K562 (cell line): ENCODE results near the gene FBXO44. TPM values are rescaled to one million over a fixed set of nuclear protein-coding genes. Genes with fewer than 3 reads are reported as not detected.
A peak's percentile ranks its signal among the peaks of the same experiment; 100 is the strongest.

Experiments
- BRCA1 ChIP-seq, 2 experiments: fragments of 450-650 bp in 1 of 2; sonication (generic) in 1 of 2; formaldehyde crosslinking in 1 of 2; IDR thresholded peaks; 2 replicates each; pipeline versions ENCODE4 v1.5.0 to v1.6.1; 2017 to 2020; ENCODE audit warnings: mild to moderate bottlenecking in 1 of 2, missing genetic modification reagents in 1 of 2
- FOXK2 ChIP-seq, 2 experiments: fragments of 450-650 bp; IDR thresholded peaks in 1 of 2; conservative IDR thresholded peaks in 1 of 2; 2 replicates each; pipeline ENCODE4 v1.6.1; 2016; ENCODE audit warnings: low read depth in 2 of 2, mild to moderate bottlenecking in 1 of 2
- KAT8 ChIP-seq: fragments of 450-650 bp; IDR thresholded peaks from 2 replicates; pipeline ENCODE4 v1.6.1; 2016; ENCODE audit warnings: low read depth, mild to moderate bottlenecking
- KDM4B ChIP-seq, 2 experiments: fragments of 450-650 bp in 1 of 2; sonication (generic) in 1 of 2; IDR thresholded peaks; 2 replicates each; pipeline ENCODE4 v1.6.1; 2016 to 2017; ENCODE audit warnings: borderline replicate concordance in 2 of 2, antibody characterized with exemption in 1 of 2, low read depth in 1 of 2, mild to moderate bottlenecking in 1 of 2
- MXI1 ChIP-seq: IDR thresholded peaks from 2 replicates; pipeline ENCODE4 v1.6.1; 2011; ENCODE audit warnings: low read depth, mild to moderate bottlenecking, improper control_type of control experiment, low read length
- MYC ChIP-seq, 2 experiments: fragments of 250-450 bp in 1 of 2; sonication (Bioruptor Pico) in 1 of 2; IDR thresholded peaks; 2 replicates each; pipeline versions ENCODE4 v1.5.1 to v1.6.1; 2012 to 2021; ENCODE audit warnings: low read depth in 2 of 2, borderline replicate concordance in 1 of 2, improper control_type of control experiment in 1 of 2, low read length in 1 of 2, mild to moderate bottlenecking in 1 of 2, moderate library complexity in 1 of 2
- NFYB ChIP-seq: IDR thresholded peaks from 2 replicates; pipeline ENCODE4 v1.6.1; 2011; ENCODE audit warnings: mild to moderate bottlenecking, moderate library complexity; ENCODE audit not compliant: insufficient read length; ENCODE audit errors: extremely low read depth
- NR3C1 ChIP-seq: sonication (generic); formaldehyde crosslinking; IDR thresholded peaks from 2 replicates; pipeline ENCODE4 v1.8.1; 2022; ENCODE audit warnings: missing genetic modification reagents
- SP1 ChIP-seq: sonication (generic); formaldehyde crosslinking; IDR thresholded peaks from 2 replicates; pipeline ENCODE4 v1.8.1; 2022; ENCODE audit warnings: mild to moderate bottlenecking, missing genetic modification reagents
- TOE1 ChIP-seq, 2 experiments: fragments of 450-650 bp in 1 of 2; sonication (generic) in 1 of 2; formaldehyde crosslinking in 1 of 2; IDR thresholded peaks; 2 replicates each; pipeline versions ENCODE4 v1.7.1 to v1.8.0; 2016 to 2022; ENCODE audit warnings: borderline replicate concordance in 2 of 2, mild to moderate bottlenecking in 2 of 2, antibody characterized with exemption in 1 of 2, inconsistent platforms in 1 of 2, low read depth in 1 of 2, missing genetic modification reagents in 1 of 2, moderate library complexity in 1 of 2
- ZNF551 ChIP-seq: fragments of 250-450 bp; sonication (Bioruptor Pico); IDR thresholded peaks from 2 replicates; pipeline ENCODE4 v1.5.0; 2021; ENCODE audit warnings: mild to moderate bottlenecking, moderate library complexity
- polyA plus RNA-seq, 8 experiments: library from polyadenylated mRNA; depleted of rRNA in 4 of 8; stranded (reverse) in 5 of 8; unstranded in 3 of 8; fragments of >200 nt; fragmentation: Nextera tagmentation in 2 of 8; fragmentation: Illumina TruSeq in 1 of 8; extraction: Ambion mirVana in 2 of 8; extraction: Trizol in 1 of 8; gene quantifications; 2 replicates each; pipeline versions ENCODE4 v1.2.1 to v1.2.3, GENCODE V29; 2011 to 2014; ENCODE audit warnings: inconsistent platforms in 1 of 8, missing spikeins in 1 of 8
- total RNA-seq, 7 experiments: library from RNA; depleted of rRNA in 6 of 7; stranded (reverse); fragments of >200 nt in 6 of 7; fragmentation: Illumina TruSeq in 2 of 7; extraction: Trizol in 2 of 7; gene quantifications; 2 replicates each; pipeline versions ENCODE4 v1.2.1 to v1.2.3, GENCODE V29; 2011 to 2021; ENCODE audit warnings: low replicate concordance in 1 of 7
- TF ChIP-seq, protein P1 (sequence below): fragments of 250-450 bp; sonication (Bioruptor Pico); IDR thresholded peaks from 2 replicates; pipeline ENCODE4 v1.6.1; 2021; ENCODE audit warnings: mild to moderate bottlenecking
- TF ChIP-seq, protein P2 (sequence below): sonication (generic); formaldehyde crosslinking; IDR thresholded peaks from 2 replicates; pipeline ENCODE4 v1.8.0; 2022; ENCODE audit warnings: missing genetic modification reagents, mild to moderate bottlenecking, moderate library complexity, borderline replicate concordance
- TF ChIP-seq, protein P3 (sequence below), 2 experiments: fragments of 450-650 bp in 1 of 2; sonication (generic) in 1 of 2; formaldehyde crosslinking; conservative IDR thresholded peaks; 2 replicates each; pipeline versions ENCODE4 v1.4.0 to v1.8.1; 2020 to 2022; ENCODE audit warnings: mild to moderate bottlenecking in 1 of 2, missing genetic modification reagents in 1 of 2
- TF ChIP-seq, protein P4 (sequence below): sonication (generic); formaldehyde crosslinking; IDR thresholded peaks from 2 replicates; pipeline ENCODE4 v1.8.0; 2022; ENCODE audit warnings: mild to moderate bottlenecking, missing genetic modification reagents
- TF ChIP-seq, protein P5 (sequence below): sonication (generic); formaldehyde crosslinking; IDR thresholded peaks from 2 replicates; pipeline ENCODE4 v1.8.0; 2023; ENCODE audit warnings: mild to moderate bottlenecking, missing genetic modification reagents

FBXO44 gene
- total and polyA plus RNA-seq, 9 of the 15 experiments (the other 6 are each of a cell fraction or from before 2014, with no cell fraction given) = 0.69 to 20.9 (median 6.7) TPM

DNA sequence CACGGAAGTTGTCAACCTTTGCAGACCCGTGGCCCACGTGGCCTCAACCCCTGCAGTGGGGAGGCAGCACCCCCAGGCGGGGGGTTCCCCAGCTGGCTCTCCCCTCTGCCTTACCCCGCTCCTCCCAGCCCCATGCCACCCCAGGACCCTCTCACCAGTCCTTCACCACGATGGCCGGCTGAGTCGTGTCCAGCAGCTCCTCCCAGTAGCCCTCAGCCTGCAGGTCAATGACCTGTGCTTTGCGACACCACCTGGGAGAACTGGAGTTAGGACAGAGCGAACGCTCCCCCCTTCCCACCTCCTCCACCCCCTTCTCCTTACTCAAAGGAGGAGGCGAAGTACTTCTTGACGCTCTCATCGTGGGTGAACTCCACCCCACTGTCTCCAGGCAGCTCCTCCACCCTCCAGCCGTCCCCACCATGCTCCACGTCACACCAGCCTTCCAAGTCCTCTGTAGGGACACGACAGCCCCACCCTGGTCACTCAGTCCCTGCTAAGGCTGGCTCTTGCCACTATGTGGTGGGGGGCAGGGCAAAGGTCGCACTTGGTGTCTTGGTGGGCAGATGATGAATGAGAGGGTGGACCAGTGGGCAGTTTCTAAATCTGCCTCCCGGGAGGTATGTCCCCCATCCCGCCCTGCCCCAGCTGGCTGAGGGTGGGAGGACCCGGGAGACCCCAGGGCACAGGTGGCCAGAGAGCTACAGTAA is 4.9 kb upstream of the FBXO44 start (continued):
- TF ChIP-seq KAT8 = no peak
- TF ChIP-seq MXI1 = no peak
- TF ChIP-seq, protein P1, sequence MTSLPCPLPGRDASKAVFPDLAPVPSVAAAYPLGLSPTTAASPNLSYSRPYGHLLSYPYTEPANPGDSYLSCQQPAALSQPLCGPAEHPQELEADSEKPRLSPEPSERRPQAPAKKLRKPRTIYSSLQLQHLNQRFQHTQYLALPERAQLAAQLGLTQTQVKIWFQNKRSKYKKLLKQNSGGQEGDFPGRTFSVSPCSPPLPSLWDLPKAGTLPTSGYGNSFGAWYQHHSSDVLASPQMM (CRISPR knock-in tag) = no peak
- no peak for TF ChIP-seq MYC (IDR thresholded peaks at IDR 0.05; ENCODE audit: low read depth, low read length)
- peak; percentile 58; the same call in 1 of the 2 replicates for TF ChIP-seq MYC (CRISPR knock-in tag; IDR thresholded peaks at IDR 0.05; ENCODE audit: borderline replicate concordance, low read depth)
- TF ChIP-seq, protein P2, sequence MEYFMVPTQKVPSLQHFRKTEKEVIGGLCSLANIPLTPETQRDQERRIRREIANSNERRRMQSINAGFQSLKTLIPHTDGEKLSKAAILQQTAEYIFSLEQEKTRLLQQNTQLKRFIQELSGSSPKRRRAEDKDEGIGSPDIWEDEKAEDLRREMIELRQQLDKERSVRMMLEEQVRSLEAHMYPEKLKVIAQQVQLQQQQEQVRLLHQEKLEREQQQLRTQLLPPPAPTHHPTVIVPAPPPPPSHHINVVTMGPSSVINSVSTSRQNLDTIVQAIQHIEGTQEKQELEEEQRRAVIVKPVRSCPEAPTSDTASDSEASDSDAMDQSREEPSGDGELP (CRISPR knock-in tag) = peak; percentile 24; the same call in 1 of the 2 replicates
- TF ChIP-seq SP1 (CRISPR knock-in tag) = no peak
- TF ChIP-seq, protein P3, sequence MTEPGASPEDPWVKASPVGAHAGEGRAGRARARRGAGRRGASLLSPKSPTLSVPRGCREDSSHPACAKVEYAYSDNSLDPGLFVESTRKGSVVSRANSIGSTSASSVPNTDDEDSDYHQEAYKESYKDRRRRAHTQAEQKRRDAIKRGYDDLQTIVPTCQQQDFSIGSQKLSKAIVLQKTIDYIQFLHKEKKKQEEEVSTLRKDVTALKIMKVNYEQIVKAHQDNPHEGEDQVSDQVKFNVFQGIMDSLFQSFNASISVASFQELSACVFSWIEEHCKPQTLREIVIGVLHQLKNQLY (CRISPR knock-in tag; conservative IDR thresholded peaks at IDR 0.05) = peak in 1 of 2 experiments; percentile 28; a peak in 1 of 4 replicates
- TF ChIP-seq, protein P4, sequence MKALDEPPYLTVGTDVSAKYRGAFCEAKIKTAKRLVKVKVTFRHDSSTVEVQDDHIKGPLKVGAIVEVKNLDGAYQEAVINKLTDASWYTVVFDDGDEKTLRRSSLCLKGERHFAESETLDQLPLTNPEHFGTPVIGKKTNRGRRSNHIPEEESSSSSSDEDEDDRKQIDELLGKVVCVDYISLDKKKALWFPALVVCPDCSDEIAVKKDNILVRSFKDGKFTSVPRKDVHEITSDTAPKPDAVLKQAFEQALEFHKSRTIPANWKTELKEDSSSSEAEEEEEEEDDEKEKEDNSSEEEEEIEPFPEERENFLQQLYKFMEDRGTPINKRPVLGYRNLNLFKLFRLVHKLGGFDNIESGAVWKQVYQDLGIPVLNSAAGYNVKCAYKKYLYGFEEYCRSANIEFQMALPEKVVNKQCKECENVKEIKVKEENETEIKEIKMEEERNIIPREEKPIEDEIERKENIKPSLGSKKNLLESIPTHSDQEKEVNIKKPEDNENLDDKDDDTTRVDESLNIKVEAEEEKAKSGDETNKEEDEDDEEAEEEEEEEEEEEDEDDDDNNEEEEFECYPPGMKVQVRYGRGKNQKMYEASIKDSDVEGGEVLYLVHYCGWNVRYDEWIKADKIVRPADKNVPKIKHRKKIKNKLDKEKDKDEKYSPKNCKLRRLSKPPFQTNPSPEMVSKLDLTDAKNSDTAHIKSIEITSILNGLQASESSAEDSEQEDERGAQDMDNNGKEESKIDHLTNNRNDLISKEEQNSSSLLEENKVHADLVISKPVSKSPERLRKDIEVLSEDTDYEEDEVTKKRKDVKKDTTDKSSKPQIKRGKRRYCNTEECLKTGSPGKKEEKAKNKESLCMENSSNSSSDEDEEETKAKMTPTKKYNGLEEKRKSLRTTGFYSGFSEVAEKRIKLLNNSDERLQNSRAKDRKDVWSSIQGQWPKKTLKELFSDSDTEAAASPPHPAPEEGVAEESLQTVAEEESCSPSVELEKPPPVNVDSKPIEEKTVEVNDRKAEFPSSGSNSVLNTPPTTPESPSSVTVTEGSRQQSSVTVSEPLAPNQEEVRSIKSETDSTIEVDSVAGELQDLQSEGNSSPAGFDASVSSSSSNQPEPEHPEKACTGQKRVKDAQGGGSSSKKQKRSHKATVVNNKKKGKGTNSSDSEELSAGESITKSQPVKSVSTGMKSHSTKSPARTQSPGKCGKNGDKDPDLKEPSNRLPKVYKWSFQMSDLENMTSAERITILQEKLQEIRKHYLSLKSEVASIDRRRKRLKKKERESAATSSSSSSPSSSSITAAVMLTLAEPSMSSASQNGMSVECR (CRISPR knock-in tag) = 0 out of 2 replicates have a peak, but pooled peaks have one; percentile 61
- TF ChIP-seq NFYB = no peak
- TF ChIP-seq NR3C1 (CRISPR knock-in tag) = 0 out of 2 replicates have a peak, but pooled peaks have one; percentile 13
- TF ChIP-seq, protein P5, sequence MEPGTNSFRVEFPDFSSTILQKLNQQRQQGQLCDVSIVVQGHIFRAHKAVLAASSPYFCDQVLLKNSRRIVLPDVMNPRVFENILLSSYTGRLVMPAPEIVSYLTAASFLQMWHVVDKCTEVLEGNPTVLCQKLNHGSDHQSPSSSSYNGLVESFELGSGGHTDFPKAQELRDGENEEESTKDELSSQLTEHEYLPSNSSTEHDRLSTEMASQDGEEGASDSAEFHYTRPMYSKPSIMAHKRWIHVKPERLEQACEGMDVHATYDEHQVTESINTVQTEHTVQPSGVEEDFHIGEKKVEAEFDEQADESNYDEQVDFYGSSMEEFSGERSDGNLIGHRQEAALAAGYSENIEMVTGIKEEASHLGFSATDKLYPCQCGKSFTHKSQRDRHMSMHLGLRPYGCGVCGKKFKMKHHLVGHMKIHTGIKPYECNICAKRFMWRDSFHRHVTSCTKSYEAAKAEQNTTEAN (CRISPR knock-in tag) = 0 out of 2 replicates have a peak, but pooled peaks have one; percentile 13
- TF ChIP-seq FOXK2 (conservative IDR thresholded peaks at IDR 0.05 in 1 of 2, IDR thresholded peaks at IDR 0.05 in 1 of 2; ENCODE audit: low read depth in 2 of 2) = no peak
- no peak for TF ChIP-seq KDM4B (IDR thresholded peaks at IDR 0.05; ENCODE audit: borderline replicate concordance in 2 of 2, low read depth in 1 of 2)
- no peak for TF ChIP-seq ZNF551 (CRISPR knock-in tag)
- no peak for TF ChIP-seq TOE1 (IDR thresholded peaks at IDR 0.05; ENCODE audit: borderline replicate concordance)
- TF ChIP-seq TOE1 (CRISPR knock-in tag; IDR thresholded peaks at IDR 0.05; ENCODE audit: borderline replicate concordance, low read depth) = no peak
- no peak for TF ChIP-seq BRCA1 (IDR thresholded peaks at IDR 0.05)
- TF ChIP-seq BRCA1 (CRISPR knock-in tag; IDR thresholded peaks at IDR 0.05) = 0 out of 2 replicates have a peak, but pooled peaks have one; percentile 44
